H1 (cell line): ENCODE measurements around the gene PPP1R7. TPM values are rescaled to one million over a fixed set of nuclear protein-coding genes. Genes with fewer than 3 reads are reported as not detected.

Experiments used
- polyA plus RNA-seq, 7 experiments: library from polyadenylated mRNA; depleted of rRNA in 3 of 7; stranded (reverse) in 5 of 7; unstranded in 2 of 7; fragments of >200 nt in 5 of 7; fragments of 200-250 nt in 2 of 7; gene quantifications; 1 replicate in 5 of 7; 2 replicates in 1 of 7; 4 replicates in 1 of 7; pipeline versions ENCODE4 v1.2.1 to v1.2.3, GENCODE V29; 2011 to 2013; ENCODE audit warnings: missing spikeins in 2 of 7, mixed read lengths in 2 of 7
- total RNA-seq: library from RNA; stranded (reverse); fragmentation: NEBNext Ultra II Directional; extraction: Animal tissue kit (Norgen Biotek cat#: 25700); gene quantifications from 2 replicates; pipeline ENCODE4 v1.2.1, GENCODE V29; 2021
- TF ChIP-seq, protein P1 (sequence below), 3 experiments: IDR thresholded peaks; 1 replicate in 2 of 3; 2 replicates in 1 of 3; pipeline versions ENCODE4 v1.5.1 to v1.6.1; 2011; ENCODE audit warnings: low read length in 3 of 3, mild to moderate bottlenecking in 3 of 3, inconsistent platforms in 2 of 3, low read depth in 1 of 3, moderate library complexity in 1 of 3; ENCODE audit not compliant: insufficient read depth in 1 of 3; ENCODE audit errors: control extremely low read depth in 1 of 3
- TF ChIP-seq, protein P2 (sequence below): IDR thresholded peaks from 2 replicates; pipeline ENCODE4 v1.6.1; 2012; ENCODE audit warnings: low read length, inconsistent platforms

PPP1R7 gene
- total and polyA plus RNA-seq, 2 of the 8 experiments (the other 6 are each of a cell fraction or from before 2014, with no cell fraction given), result 22.2 to 64.0 TPM

GRCh38 chr2:241213567-241213966 is 63.3 kb downstream of the PPP1R7 start (continued):
- TF ChIP-seq, protein P1, sequence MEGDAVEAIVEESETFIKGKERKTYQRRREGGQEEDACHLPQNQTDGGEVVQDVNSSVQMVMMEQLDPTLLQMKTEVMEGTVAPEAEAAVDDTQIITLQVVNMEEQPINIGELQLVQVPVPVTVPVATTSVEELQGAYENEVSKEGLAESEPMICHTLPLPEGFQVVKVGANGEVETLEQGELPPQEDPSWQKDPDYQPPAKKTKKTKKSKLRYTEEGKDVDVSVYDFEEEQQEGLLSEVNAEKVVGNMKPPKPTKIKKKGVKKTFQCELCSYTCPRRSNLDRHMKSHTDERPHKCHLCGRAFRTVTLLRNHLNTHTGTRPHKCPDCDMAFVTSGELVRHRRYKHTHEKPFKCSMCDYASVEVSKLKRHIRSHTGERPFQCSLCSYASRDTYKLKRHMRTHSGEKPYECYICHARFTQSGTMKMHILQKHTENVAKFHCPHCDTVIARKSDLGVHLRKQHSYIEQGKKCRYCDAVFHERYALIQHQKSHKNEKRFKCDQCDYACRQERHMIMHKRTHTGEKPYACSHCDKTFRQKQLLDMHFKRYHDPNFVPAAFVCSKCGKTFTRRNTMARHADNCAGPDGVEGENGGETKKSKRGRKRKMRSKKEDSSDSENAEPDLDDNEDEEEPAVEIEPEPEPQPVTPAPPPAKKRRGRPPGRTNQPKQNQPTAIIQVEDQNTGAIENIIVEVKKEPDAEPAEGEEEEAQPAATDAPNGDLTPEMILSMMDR (IDR thresholded peaks at IDR 0.05; ENCODE audit: control extremely low read depth in 1 of 3, insufficient read depth in 1 of 3, low read depth in 1 of 3, low read length in 3 of 3), result no peak
- TF ChIP-seq, protein P2, sequence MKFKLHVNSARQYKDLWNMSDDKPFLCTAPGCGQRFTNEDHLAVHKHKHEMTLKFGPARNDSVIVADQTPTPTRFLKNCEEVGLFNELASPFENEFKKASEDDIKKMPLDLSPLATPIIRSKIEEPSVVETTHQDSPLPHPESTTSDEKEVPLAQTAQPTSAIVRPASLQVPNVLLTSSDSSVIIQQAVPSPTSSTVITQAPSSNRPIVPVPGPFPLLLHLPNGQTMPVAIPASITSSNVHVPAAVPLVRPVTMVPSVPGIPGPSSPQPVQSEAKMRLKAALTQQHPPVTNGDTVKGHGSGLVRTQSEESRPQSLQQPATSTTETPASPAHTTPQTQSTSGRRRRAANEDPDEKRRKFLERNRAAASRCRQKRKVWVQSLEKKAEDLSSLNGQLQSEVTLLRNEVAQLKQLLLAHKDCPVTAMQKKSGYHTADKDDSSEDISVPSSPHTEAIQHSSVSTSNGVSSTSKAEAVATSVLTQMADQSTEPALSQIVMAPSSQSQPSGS, result no peak
